H1 (cell line): ENCODE data around the gene CD300LG. TPM values are rescaled to one million over a fixed set of nuclear protein-coding genes. Genes with fewer than 3 reads are reported as not detected.

Source experiments
- CTCF ChIP-seq, 3 experiments: IDR thresholded peaks; 1 replicate in 2 of 3; 2 replicates in 1 of 3; pipeline versions ENCODE4 v1.5.1 to v1.6.1; 2011; ENCODE audit warnings: low read length in 3 of 3, mild to moderate bottlenecking in 3 of 3, inconsistent platforms in 2 of 3, low read depth in 1 of 3, moderate library complexity in 1 of 3; ENCODE audit not compliant: insufficient read depth in 1 of 3; ENCODE audit errors: control extremely low read depth in 1 of 3
- E2F6 ChIP-seq: IDR thresholded peaks from 2 replicates; pipeline ENCODE4 v1.6.1; 2012; ENCODE audit warnings: inconsistent platforms
- polyA plus RNA-seq, 7 experiments: library from polyadenylated mRNA; depleted of rRNA in 3 of 7; stranded (reverse) in 5 of 7; unstranded in 2 of 7; fragments of >200 nt in 5 of 7; fragments of 200-250 nt in 2 of 7; gene quantifications; 1 replicate in 5 of 7; 2 replicates in 1 of 7; 4 replicates in 1 of 7; pipeline versions ENCODE4 v1.2.1 to v1.2.3, GENCODE V29; 2011 to 2013; ENCODE audit warnings: missing spikeins in 2 of 7, mixed read lengths in 2 of 7
- total RNA-seq: library from RNA; stranded (reverse); fragmentation: NEBNext Ultra II Directional; extraction: Animal tissue kit (Norgen Biotek cat#: 25700); gene quantifications from 2 replicates; pipeline ENCODE4 v1.2.1, GENCODE V29; 2021

Gene CD300LG
- total and polyA plus RNA-seq, 2 of the 8 experiments (the other 6 are each of a cell fraction or from before 2014, with no cell fraction given), result 0.06 TPM; not detected in 1

- TF ChIP-seq CTCF (IDR thresholded peaks at IDR 0.05; ENCODE audit: control extremely low read depth in 1 of 3, insufficient read depth in 1 of 3, low read depth in 1 of 3, low read length in 3 of 3) (no peak), E2F6 (no peak)
Measured at GRCh38 chr17:43881758-43882505, 35.0 kb downstream of the CD300LG start (continued).
